Cardiac muscle cell (in vitro differentiated cells and primary cell): ENCODE results near the gene CLDN8. TPM values are rescaled to one million over a fixed set of nuclear protein-coding genes. Genes with fewer than 3 reads are reported as not detected.
A peak's percentile ranks its signal among the peaks of the same experiment; 100 is the strongest.

Experiments used
- DNase-seq, 2 donors: peaks; one replicate each; pipeline versions ENCODE4 v3.0.0 to v3.0.0-alpha.2; 2010 to 2017; ENCODE audit warnings: low read depth in 1 of 2, low spot score in 1 of 2
- H3K27ac ChIP-seq: fragments of 200-600 bp; sonication (generic); 2 replicates; pipeline ENCODE4 v1.5.1; 2016
- H3K27me3 ChIP-seq: fragments of 200-600 bp; sonication (generic); 2 replicates; pipeline ENCODE4 v1.6.0; 2016; ENCODE audit warnings: control low read depth
- H3K36me3 ChIP-seq: fragments of 200-600 bp; sonication (generic); 2 replicates; pipeline ENCODE4 v1.5.1; 2016; ENCODE audit warnings: control low read depth
- H3K4me1 ChIP-seq: fragments of 200-600 bp; sonication (generic); 2 replicates; pipeline ENCODE4 v1.8.1; 2017; ENCODE audit warnings: low read depth, mild to moderate bottlenecking, mixed run types
- H3K4me3 ChIP-seq: fragments of 200-600 bp; sonication (generic); 2 replicates; pipeline ENCODE4 v1.5.1; 2016; ENCODE audit warnings: mild to moderate bottlenecking
- H3K9me3 ChIP-seq: fragments of 200-600 bp; sonication (generic); 2 replicates; pipeline ENCODE4 v1.5.1; 2017; ENCODE audit warnings: low read depth, mild to moderate bottlenecking, control low read depth
- CTCF ChIP-seq: IDR thresholded peaks from 2 replicates; pipeline ENCODE4 v1.5.1; 2012; ENCODE audit warnings: low read depth, mild to moderate bottlenecking, low read length
- polyA plus RNA-seq: library from polyadenylated mRNA; unstranded; fragments of >200 nt; fragmentation: Nextera tagmentation; extraction: Ambion mirVana; gene quantifications from 2 replicates; pipeline ENCODE4 v1.2.1, GENCODE V29; 2016
- total RNA-seq: library from RNA; depleted of rRNA; stranded (reverse); fragments of >200 nt; gene quantifications from 2 replicates; pipeline ENCODE4 v1.2.3, GENCODE V29; 2016

CLDN8 gene
- total and polyA plus RNA-seq, 2 experiments from 2014 or later: not detected

- no peak for TF ChIP-seq CTCF
- H3K9me3 ChIP-seq: no peaks in the 10 kb centered on the region
- no peaks in the 10 kb centered on the region for H3K4me1 ChIP-seq
- no peaks in the 10 kb centered on the region for H3K27me3 ChIP-seq
- no peak for DNase-seq
- no peaks in the 10 kb centered on the region for H3K36me3 ChIP-seq
- no peak overlapping the region for H3K27ac ChIP-seq
- H3K4me3 ChIP-seq: no peak overlapping the region
Measured at GRCh38 chr21:30248844-30249243, 32.9 kb upstream of the CLDN8 start.

GRCh38 chr21:30245061-30245460, 29.2 kb upstream of the CLDN8 start:
- Histone ChIP-seq H3K36me3 (no peaks in the 10 kb centered on the region), H3K4me1 (no peaks in the 10 kb centered on the region), H3K27ac (no peak overlapping the region), H3K9me3 (no peaks in the 10 kb centered on the region), H3K27me3 (no peaks in the 10 kb centered on the region), H3K4me3 (no peak overlapping the region)
- DNase-seq: no peak
- no peak for TF ChIP-seq CTCF

- H3K27me3 ChIP-seq: no peaks in the 10 kb centered on the region
- DNase-seq: no peak
- TF ChIP-seq CTCF: no peak
- no peak overlapping the region for H3K27ac ChIP-seq
- H3K9me3 ChIP-seq: no peaks in the 10 kb centered on the region
- no peak overlapping the region for H3K4me3 ChIP-seq
- no peaks in the 10 kb centered on the region for H3K4me1 ChIP-seq
- H3K36me3 ChIP-seq: no peaks in the 10 kb centered on the region
Measured at GRCh38 chr21:30243691-30244090, 27.8 kb upstream of the CLDN8 start.

- no peak for DNase-seq
- Histone ChIP-seq H3K27me3 (no peaks in the 10 kb centered on the region), H3K36me3 (no peaks in the 10 kb centered on the region), H3K27ac (no peak overlapping the region), H3K9me3 (no peaks in the 10 kb centered on the region), H3K4me1 (no peaks in the 10 kb centered on the region), H3K4me3 (no peak overlapping the region)
- TF ChIP-seq CTCF: no peak
Measured at GRCh38 chr21:30240661-30241060, 24.8 kb upstream of the CLDN8 start.

- no peak overlapping the region for H3K27ac ChIP-seq
- no peak overlapping the region for H3K4me3 ChIP-seq
- H3K9me3 ChIP-seq: no peaks in the 10 kb centered on the region
- H3K36me3 ChIP-seq: no peaks in the 10 kb centered on the region
- DNase-seq: no peak
- no peaks in the 10 kb centered on the region for H3K4me1 ChIP-seq
- no peaks in the 10 kb centered on the region for H3K27me3 ChIP-seq
- no peak for TF ChIP-seq CTCF
Measured at GRCh38 chr21:30238168-30238567, 22.3 kb upstream of the CLDN8 start.

- no peaks in the 10 kb centered on the region for H3K9me3 ChIP-seq
- no peak overlapping the region for H3K27ac ChIP-seq
- no peak overlapping the region for H3K4me3 ChIP-seq
- no peaks in the 10 kb centered on the region for H3K27me3 ChIP-seq
- DNase-seq: peak in 1 of 2 donors; percentile 43
- H3K4me1 ChIP-seq: no peaks in the 10 kb centered on the region
- H3K36me3 ChIP-seq: no peaks in the 10 kb centered on the region
- TF ChIP-seq CTCF: no peak
Measured at GRCh38 chr21:30234643-30235042, 18.7 kb upstream of the CLDN8 start.
